ENCODE data around the gene RXRA.

The RXRA gene

GRCh38 chr9:134313470-134313869 is 12.8 kb upstream of the RXRA start:
- DNase-seq = no peak

- no peak for DNase-seq
These were observed 12.0 kb upstream of the RXRA start for GRCh38 chr9:134314039-134314949.

DNA sequence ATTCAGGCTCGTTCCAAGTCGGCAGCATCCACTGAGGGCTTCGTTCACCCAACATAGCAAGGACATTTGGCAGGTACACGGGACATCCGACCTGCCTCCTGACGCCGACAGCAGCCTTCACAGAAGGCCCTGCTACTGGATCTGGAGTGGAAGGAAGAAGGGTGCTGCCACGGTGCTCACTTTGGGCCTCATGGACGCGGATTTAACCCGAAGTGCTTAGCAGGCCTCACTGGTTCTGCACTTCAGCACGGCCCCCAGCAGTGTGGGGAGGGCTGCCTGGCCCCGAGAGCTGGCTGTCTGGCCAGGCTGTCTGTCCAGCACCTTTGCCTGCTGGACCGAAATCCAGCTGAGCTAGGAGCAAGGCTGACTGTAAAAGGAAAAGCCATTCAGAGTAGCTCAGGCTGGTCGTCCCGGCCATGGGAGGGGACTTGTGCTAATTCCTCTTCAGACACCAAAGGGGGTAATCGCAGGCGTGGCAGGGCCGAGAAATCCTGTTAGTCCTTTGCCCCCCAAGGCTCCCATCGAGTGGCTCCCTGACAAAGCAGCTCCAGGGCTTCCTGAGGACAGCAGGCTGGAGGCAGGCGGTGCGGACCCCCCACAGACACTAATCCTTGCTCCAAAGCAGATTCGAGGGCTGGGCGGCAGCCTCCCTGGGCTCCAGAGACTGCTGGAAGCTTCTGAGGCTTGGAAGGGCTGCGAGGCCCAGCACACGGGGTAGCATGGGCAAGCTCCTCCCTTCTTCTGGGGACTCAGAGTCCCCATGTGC is 11.1 kb upstream of the RXRA start:
- no peak for DNase-seq

GRCh38 chr9:134315716-134316448 is 10.4 kb upstream of the RXRA start:
- no peak for DNase-seq

DNA sequence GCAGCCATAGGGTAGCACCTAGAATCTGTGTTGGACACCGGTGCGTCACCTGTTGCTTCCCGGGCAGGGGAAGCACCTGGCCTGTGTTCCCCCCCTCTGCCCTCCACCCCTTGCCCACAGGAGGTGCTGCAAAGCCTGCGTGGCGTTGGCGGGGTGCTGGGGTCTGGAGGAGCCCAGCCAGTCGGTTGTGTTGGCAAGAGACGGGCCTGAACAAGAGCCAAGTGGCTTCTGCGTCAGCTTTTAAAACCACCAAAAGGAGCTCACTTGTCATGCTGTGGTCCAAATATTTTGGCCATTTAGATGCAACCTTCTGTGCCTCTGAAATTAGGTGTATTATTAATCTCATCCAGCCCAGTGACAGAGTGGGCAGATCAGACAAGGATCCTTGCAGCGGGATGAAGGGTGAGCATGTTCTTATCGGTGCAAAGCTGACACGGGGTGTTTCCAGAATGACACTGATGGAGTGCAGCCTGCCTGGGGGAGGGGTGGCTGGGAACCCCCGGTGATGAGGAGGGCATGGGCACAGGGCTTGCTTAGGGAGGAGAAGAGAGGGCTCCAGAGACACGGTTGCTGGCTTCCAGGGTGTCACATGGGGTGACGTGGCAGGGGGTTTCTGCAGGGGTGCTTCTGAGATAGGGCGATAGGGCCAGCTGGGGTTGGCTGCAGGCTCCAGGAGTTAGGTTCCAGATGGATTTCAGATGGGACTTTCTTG is 9.7 kb upstream of the RXRA start:
- no peak for DNase-seq

- DNase-seq = no peak
These were observed 8.9 kb upstream of the RXRA start for GRCh38 chr9:134317400-134317789.

DNA sequence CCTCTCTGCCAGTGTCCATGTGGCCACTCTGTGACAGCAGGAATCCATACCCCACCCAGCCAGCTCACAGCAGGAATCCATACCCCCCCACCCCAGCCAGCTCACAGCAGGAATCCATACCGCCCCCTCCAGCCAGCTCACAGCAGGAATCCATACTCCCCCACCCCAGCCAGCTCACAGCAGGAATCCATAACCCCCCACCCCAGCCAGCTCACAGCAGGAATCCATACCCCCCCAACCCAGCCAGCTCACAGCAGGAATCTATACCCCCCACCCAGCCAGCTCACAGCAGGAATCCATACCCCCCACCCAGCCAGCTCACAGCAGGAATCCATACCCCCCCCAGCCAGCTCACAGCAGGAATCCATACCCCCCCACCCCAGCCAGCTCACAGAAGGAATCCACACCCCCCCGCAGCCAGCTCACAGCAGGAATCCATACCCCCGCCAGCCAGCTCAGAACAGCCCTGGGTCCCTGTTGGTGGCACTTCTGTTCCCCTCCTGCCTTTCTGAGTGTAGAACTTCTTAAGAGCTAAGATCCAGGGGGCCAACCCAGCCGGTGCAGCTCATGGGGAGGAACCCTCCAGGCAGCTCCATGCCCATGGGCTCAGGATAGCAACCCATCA is 8.4 kb upstream of the RXRA start:
- no peak for DNase-seq

DNA sequence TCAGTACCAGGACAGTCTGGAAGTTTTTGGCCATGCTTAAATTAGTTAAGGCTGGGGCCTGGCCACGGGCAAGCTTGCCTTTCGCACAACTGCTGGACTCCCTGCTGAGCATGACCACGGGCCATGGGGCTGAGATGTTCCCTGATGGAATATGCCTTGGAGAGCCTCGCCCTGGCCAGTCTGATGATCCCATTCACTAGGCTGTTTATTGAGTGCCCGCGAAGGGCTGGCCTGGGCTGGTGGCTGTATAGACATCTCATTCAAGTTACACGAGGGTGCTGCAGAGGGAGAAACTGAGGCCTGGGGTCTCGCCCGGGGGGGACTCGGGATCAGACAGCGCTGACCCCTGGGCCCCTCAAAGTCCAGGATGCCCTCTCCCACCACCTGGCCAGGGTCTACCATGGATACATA is 7.8 kb upstream of the RXRA start:
- no peak for DNase-seq

DNA sequence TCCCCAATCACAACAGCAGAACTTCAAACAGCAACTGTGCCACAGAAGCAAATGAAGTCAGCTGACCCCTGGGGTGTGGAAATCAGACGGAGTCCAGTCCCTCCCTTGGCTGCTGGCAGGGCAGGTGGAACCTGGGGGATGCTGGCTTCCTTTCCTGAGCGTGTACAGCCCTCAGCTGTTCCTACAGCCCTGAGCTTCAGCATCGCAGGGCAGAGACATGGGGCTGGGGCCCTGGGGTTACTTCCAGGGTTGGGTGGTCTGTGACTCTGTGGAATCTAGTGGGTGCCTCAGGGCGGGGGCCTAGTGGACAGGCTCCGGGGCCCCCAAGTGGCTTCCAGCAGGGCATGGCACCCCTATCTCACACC is 7.3 kb upstream of the RXRA start:
- DNase-seq = no peak

GRCh38 chr9:134319306-134320125 is 6.7 kb upstream of the RXRA start:
- DNase-seq = no peak

DNA sequence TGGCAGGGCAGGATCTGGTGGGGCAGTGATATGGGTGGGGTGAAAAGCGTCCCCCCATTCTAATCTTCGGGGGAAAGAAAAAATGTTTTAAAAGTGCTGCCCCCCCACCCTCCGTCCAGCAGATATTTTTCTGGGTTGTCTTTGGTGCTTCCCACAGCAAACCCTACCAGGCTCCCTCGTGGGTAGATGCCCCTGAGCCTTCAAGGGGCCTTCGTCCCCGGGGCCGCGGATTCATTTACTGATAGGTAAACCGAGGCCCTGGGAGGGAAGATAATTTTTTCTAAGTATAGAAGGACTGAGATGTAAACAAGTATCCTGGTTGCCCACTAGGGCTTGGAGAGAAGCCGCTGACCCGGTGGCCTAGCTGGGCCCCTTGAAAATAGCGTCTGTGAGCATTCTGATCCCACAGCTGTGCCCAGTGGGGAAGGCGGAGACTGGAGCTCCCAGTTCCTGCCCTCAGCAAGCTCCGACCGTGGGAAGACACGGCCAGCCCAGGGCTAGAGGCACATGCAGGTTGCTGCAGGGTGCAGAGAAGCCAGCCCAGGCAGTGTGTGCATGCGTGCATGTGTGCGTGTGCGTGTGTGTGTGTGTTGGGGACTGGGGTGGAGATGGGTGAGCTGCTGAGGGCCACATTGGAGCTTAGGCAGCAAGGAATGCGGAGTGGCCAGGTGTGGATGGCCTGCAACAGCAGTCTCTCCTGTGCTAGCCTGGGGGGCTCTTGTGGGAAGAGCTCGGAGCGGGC is 6.0 kb upstream of the RXRA start:
- no peak for DNase-seq

DNA sequence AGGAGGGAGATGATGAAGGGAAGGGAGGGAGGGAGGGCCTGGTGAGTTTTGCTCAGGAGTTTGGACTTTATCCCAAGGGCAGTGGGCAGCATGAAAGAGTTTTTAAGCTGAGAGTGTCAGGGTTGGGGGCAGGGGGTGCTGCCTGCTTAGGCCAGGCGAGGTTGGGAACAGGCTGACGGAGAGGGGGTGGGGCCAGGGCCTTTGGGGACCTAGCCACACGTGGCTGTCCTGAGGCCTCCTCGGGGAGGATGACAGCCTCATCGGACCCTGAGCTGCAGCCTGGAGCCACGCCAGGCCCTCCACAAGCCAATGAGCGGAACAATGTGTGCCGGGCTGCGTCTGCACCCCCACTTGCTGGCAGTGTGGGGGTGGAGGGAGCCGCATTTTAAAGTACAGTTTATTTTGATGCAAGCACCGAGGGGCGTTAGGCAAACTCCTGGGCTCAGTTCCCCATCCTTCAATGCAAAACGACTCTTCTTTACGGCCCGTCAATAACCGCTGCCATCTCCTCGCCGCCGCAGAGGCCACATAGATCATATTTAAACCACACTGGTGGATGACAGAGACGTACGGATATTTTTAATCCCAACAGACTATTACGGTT is 5.3 kb upstream of the RXRA start:
- DNase-seq = no peak

GRCh38 chr9:134321531-134321930 is 4.7 kb upstream of the RXRA start:
- no peak for DNase-seq

- no peak for DNase-seq
These were observed 4.1 kb upstream of the RXRA start for GRCh38 chr9:134321946-134322741.

DNA sequence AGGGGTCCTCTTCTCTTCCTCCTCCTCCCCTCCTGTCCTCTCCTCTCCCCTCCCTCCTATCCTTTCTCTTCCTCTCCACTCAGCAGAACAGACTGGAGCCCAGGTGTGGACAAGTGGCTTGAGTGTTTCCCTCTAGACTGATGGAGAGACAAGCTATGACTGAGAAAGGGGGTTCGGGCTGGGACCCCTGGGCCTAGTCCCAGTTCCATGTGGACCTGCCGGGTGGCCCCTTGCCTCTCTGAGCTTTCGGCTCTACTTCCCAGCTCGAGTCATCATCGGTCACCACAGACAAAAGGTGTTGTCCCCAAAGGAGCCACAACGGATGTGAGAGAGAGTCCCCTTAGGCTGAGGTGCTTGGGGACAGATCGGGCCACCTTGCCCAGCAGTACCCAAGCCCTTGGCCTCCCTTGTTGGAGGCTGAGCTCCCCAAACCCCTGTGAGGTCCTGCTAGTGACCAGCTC is 3.4 kb upstream of the RXRA start:
- no peak for DNase-seq

- no peak for DNase-seq
These were observed 2.4 kb upstream of the RXRA start for GRCh38 chr9:134323741-134324358.

- no peak for DNase-seq
These were observed 1.7 kb upstream of the RXRA start for GRCh38 chr9:134324359-134325095.

All from activated gamma-delta T cell (primary cell).